Cardiac muscle cell (in vitro differentiated cells and primary cell): ENCODE measurements around the gene MORN4. TPM values are rescaled to one million over a fixed set of nuclear protein-coding genes. Genes with fewer than 3 reads are reported as not detected.

Experiments used
- DNase-seq, 2 donors: peaks; one replicate each; pipeline versions ENCODE4 v3.0.0 to v3.0.0-alpha.2; 2010 to 2017; ENCODE audit warnings: low read depth in 1 of 2, low spot score in 1 of 2
- H3K27ac ChIP-seq: fragments of 200-600 bp; sonication (generic); 2 replicates; pipeline ENCODE4 v1.5.1; 2016
- H3K27me3 ChIP-seq: fragments of 200-600 bp; sonication (generic); 2 replicates; pipeline ENCODE4 v1.6.0; 2016; ENCODE audit warnings: control low read depth
- H3K36me3 ChIP-seq: fragments of 200-600 bp; sonication (generic); 2 replicates; pipeline ENCODE4 v1.5.1; 2016; ENCODE audit warnings: control low read depth
- H3K4me1 ChIP-seq: fragments of 200-600 bp; sonication (generic); 2 replicates; pipeline ENCODE4 v1.8.1; 2017; ENCODE audit warnings: low read depth, mild to moderate bottlenecking, mixed run types
- H3K4me3 ChIP-seq: fragments of 200-600 bp; sonication (generic); 2 replicates; pipeline ENCODE4 v1.5.1; 2016; ENCODE audit warnings: mild to moderate bottlenecking
- H3K9me3 ChIP-seq: fragments of 200-600 bp; sonication (generic); 2 replicates; pipeline ENCODE4 v1.5.1; 2017; ENCODE audit warnings: low read depth, mild to moderate bottlenecking, control low read depth
- polyA plus RNA-seq: library from polyadenylated mRNA; unstranded; fragments of >200 nt; fragmentation: Nextera tagmentation; extraction: Ambion mirVana; gene quantifications from 2 replicates; pipeline ENCODE4 v1.2.1, GENCODE V29; 2016
- total RNA-seq: library from RNA; depleted of rRNA; stranded (reverse); fragments of >200 nt; gene quantifications from 2 replicates; pipeline ENCODE4 v1.2.3, GENCODE V29; 2016
- TF ChIP-seq, protein P1 (sequence below): IDR thresholded peaks from 2 replicates; pipeline ENCODE4 v1.5.1; 2012; ENCODE audit warnings: low read depth, mild to moderate bottlenecking, low read length

The MORN4 gene
- total and polyA plus RNA-seq, 2 experiments from 2014 or later = 18.7 to 48.1 TPM

DNA sequence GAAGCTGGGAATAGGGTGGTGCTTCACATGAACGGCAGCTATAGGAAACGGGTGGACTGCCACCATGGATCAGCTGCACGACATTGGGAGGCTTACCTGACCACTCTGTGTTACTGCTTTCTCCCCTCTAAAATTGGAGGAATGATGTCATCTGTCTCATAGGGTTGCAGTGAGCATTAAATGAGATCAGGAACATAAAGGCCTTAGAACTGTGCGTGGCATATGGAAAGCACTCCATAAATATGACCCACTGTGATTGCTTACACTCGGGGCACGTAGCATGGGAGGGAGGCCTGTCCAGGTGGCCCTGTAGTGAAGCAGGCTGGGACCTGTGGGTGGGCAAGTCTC lies 34.1 kb downstream of the MORN4 start:
- Histone ChIP-seq H3K4me1 (no peaks in the 10 kb centered on the region), H3K27me3 (no peaks in the 10 kb centered on the region), H3K36me3 (no peaks in the 10 kb centered on the region), H3K27ac (no peak overlapping the region), H3K9me3 (no peaks in the 10 kb centered on the region), H3K4me3 (no peak overlapping the region)
- TF ChIP-seq, protein P1, sequence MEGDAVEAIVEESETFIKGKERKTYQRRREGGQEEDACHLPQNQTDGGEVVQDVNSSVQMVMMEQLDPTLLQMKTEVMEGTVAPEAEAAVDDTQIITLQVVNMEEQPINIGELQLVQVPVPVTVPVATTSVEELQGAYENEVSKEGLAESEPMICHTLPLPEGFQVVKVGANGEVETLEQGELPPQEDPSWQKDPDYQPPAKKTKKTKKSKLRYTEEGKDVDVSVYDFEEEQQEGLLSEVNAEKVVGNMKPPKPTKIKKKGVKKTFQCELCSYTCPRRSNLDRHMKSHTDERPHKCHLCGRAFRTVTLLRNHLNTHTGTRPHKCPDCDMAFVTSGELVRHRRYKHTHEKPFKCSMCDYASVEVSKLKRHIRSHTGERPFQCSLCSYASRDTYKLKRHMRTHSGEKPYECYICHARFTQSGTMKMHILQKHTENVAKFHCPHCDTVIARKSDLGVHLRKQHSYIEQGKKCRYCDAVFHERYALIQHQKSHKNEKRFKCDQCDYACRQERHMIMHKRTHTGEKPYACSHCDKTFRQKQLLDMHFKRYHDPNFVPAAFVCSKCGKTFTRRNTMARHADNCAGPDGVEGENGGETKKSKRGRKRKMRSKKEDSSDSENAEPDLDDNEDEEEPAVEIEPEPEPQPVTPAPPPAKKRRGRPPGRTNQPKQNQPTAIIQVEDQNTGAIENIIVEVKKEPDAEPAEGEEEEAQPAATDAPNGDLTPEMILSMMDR = no peak
- no peak for DNase-seq

DNA sequence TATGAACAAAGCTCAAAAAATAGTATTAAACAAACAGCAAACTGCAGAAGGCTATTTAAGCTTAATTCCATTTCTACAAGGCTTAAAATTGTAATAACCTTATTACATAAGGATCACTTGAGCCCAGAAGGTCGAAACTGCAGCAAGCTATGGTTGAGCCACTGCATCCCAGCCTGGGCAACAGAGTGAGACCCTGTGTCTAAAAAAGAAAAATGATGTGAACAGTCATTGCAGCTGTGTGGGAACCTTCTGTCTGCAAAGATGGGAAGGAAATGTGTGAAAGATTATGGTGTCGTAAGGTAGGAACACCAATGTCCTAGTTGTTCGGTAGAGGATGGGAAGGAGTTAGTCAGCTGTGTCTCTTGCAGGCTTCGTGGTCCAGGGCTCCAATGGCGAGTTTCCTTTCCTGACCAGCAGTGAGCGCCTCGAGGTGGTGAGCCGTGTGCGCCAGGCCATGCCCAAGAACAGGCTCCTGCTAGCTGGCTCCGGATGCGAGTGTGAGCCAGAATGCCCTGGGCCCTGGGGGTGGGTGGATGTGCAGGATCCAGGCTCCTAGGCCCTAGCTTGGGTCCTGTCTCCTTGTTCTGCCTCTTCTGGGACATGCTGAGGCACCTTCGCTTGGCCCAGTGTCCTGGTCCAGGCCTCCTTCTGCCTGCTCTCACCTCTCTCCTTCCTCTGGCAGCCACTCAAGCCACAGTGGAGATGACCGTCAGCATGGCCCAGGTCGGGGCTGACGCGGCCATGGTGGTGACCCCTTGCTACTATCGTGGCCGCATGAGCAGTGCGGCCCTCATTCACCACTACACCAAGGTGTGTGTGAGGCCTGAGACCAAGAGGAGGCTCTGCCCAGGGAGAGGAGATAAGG lies 34.7 kb downstream of the MORN4 start:
- no peaks in the 10 kb centered on the region for H3K36me3 ChIP-seq
- H3K27ac ChIP-seq = no peak overlapping the region
- H3K4me3 ChIP-seq = no peak overlapping the region
- TF ChIP-seq, protein P1 = no peak
- no peaks in the 10 kb centered on the region for H3K27me3 ChIP-seq
- no peak for DNase-seq
- H3K4me1 ChIP-seq = no peaks in the 10 kb centered on the region
- H3K9me3 ChIP-seq = no peaks in the 10 kb centered on the region

DNA sequence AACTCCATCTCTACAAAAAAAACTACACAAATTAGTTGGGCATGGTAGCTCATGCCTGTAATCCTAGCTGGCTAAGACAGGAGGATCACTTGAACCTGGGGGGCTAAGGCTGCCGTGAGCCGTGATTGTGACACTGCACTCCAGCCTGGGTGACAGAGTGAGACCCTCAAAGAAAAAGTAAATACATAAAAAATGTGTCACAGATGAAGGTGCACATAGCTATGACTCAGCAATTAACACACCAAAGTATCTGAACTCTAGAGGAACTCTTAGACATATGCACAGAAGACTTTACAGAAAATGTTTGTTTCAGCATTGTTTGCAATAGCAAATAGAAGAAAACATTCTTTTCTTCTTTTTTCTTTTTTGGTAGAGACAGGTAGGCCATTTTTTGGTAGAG lies 35.5 kb downstream of the MORN4 start:
- H3K9me3 ChIP-seq = no peaks in the 10 kb centered on the region
- H3K36me3 ChIP-seq = no peaks in the 10 kb centered on the region
- no peak overlapping the region for H3K27ac ChIP-seq
- no peak overlapping the region for H3K4me3 ChIP-seq
- no peaks in the 10 kb centered on the region for H3K4me1 ChIP-seq
- no peak for DNase-seq
- TF ChIP-seq, protein P1 = no peak
- no peaks in the 10 kb centered on the region for H3K27me3 ChIP-seq

DNA sequence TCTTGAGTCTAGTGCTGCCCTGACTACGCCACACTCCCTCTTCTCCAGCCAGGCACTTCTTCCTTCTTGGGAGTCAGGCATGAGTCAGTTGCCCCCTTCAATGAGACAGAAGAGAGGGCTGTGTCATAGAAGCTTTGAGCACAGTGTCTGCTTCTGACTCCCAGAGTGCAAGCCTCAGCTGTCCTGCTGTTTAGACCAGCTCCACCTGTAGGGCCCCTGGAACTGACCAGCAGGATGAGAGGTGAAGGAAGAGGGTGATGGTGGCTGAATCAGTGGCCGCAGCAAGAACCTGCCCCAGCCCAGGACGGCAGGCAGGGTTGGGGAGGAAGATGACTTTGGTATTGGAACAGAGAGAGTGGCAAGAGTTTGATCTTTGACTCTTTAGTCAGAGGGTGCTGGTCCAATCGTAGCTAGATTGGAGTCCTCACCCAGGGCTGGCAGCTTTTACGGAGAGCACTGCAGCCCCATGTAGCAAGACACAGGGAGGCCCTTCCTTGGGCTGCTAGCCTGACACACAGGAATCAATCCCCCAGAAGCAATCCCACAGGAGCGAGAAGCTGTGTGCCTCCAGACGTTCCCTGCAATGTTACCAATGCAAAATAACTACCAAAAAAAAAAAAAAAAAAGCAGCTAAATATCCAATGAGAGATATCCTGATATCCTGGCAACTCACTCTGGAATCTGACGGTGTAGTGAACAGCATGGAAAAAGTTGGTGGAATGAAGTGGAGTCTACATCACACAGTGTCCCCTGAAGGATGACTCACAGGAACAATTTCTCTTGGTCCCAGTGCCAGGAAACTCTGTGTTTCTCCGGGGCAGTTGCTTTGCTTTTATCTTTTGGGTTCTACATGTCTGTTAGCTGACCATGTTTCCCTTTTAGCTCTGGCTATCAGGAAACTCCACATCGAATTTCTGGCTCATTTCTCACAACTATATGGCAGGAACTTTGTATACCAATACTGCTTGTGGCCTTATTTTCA lies 36.9 kb downstream of the MORN4 start:
- TF ChIP-seq, protein P1 = no peak
- Histone ChIP-seq H3K4me3 (no peak overlapping the region), H3K4me1 (no peaks in the 10 kb centered on the region), H3K27ac (no peak overlapping the region), H3K27me3 (no peaks in the 10 kb centered on the region), H3K36me3 (no peaks in the 10 kb centered on the region), H3K9me3 (no peaks in the 10 kb centered on the region)
- DNase-seq = peak in 1 of 2 donors; percentile 92

DNA sequence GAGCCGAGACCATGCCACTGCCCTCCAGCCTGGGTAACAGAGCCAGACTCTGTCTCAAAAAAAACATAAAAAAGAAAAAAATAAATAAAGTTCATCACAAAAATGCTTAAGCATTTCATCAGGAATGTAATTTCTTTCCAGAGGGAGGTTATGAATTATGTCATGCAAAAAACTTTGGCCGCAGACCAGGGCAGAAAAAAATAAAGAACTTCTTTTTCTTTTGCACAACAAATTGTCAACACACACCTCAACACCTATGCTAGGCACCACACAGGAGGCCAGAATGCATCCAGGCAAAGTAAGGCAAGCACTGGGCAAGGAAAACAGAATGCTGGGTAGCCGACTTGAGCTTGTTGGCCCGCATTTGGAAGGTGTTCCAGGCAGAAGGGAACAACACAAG lies 39.9 kb downstream of the MORN4 start:
- Histone ChIP-seq H3K9me3 (no peaks in the 10 kb centered on the region), H3K36me3 (no peaks in the 10 kb centered on the region), H3K4me1 (no peaks in the 10 kb centered on the region), H3K4me3 (no peak overlapping the region), H3K27ac (no peak overlapping the region), H3K27me3 (no peaks in the 10 kb centered on the region)
- TF ChIP-seq, protein P1 = no peak
- peak in 1 of 2 donors; percentile 34 for DNase-seq
